ENCODE measurements around the gene INSIG1. TPM values are rescaled to one million over a fixed set of nuclear protein-coding genes. Genes with fewer than 3 reads are reported as not detected.

The INSIG1 gene
- total RNA-seq, 1 donor from 2014 or later = 90.7 TPM

- no peak overlapping the region for H3K4me3 ChIP-seq
- H3K27me3 ChIP-seq = no peaks in the 10 kb centered on the region
- no peak for ATAC-seq
- H3K27ac ChIP-seq = no peak overlapping the region
- no peak for DNase-seq
- TF ChIP-seq, protein P1, sequence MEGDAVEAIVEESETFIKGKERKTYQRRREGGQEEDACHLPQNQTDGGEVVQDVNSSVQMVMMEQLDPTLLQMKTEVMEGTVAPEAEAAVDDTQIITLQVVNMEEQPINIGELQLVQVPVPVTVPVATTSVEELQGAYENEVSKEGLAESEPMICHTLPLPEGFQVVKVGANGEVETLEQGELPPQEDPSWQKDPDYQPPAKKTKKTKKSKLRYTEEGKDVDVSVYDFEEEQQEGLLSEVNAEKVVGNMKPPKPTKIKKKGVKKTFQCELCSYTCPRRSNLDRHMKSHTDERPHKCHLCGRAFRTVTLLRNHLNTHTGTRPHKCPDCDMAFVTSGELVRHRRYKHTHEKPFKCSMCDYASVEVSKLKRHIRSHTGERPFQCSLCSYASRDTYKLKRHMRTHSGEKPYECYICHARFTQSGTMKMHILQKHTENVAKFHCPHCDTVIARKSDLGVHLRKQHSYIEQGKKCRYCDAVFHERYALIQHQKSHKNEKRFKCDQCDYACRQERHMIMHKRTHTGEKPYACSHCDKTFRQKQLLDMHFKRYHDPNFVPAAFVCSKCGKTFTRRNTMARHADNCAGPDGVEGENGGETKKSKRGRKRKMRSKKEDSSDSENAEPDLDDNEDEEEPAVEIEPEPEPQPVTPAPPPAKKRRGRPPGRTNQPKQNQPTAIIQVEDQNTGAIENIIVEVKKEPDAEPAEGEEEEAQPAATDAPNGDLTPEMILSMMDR (IDR thresholded peaks at IDR 0.05) = no peak
- H3K36me3 ChIP-seq = no peaks in the 10 kb centered on the region
- H3K4me1 ChIP-seq = no peaks in the 10 kb centered on the region
- H3K9me3 ChIP-seq = no peaks in the 10 kb centered on the region
- intact Hi-C loops (cut with DNase I) = no loop called here
Measured at GRCh38 chr7:155254018-155254417, 43.7 kb upstream of the INSIG1 start.

DNA sequence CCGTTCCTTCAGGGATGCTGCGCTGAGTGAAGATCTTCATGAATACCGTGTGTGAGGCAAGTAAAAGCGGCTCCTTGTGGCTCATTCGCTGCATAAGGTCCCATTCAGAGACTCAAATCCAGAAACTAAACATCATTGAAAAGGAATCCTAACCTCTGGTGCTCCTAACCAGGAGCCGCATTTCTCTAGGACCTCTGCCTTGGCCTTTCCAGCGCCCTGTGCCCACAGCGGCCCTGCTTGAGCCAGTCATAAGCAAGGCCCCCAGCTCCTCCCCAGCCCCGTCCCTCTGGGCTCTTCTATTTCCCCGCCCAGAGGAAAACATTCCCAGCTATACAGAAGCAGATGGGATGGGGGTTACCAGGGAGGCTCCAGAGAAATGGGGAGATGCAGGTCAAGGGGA is 42.6 kb upstream of the INSIG1 start:
- H3K4me3 ChIP-seq = no peak overlapping the region
- no peaks in the 10 kb centered on the region for H3K36me3 ChIP-seq
- ATAC-seq (no peak), DNase-seq (no peak)
- TF ChIP-seq, protein P1 (IDR thresholded peaks at IDR 0.05) = no peak
- intact Hi-C loops (cut with DNase I) = no loop called here
- H3K27ac ChIP-seq = no peak overlapping the region
- H3K9me3 ChIP-seq = no peaks in the 10 kb centered on the region
- no peaks in the 10 kb centered on the region for H3K27me3 ChIP-seq
- no peaks in the 10 kb centered on the region for H3K4me1 ChIP-seq

DNA sequence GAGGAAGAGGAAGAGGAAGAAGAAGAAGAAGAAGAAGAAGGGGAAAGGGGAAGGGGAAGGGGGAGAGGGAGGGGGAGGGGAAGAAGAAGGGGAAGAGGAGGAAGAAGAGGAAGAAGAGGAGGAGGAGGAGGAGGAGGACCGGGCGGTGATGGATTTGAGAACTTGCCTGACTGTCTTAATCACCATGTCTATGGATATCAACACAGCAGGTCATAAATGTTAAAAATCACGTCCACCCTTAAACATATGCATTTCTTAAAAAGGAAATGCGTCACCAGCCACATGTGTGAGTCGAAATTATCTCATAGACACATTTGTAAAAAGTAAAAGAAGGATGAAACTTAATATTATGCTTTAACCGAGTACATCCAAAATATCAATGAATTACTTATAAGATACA is 42.1 kb upstream of the INSIG1 start:
- Histone ChIP-seq H3K27me3 (peaks cover 2% of the 10 kb centered on the region), H3K9me3 (no peaks in the 10 kb centered on the region), H3K4me3 (no peak overlapping the region), H3K27ac (no peak overlapping the region), H3K4me1 (no peaks in the 10 kb centered on the region), H3K36me3 (no peaks in the 10 kb centered on the region)
- intact Hi-C loops (cut with DNase I) = no loop called here
- no peak for ATAC-seq
- DNase-seq = no peak
- TF ChIP-seq, protein P1 (IDR thresholded peaks at IDR 0.05) = no peak

DNA sequence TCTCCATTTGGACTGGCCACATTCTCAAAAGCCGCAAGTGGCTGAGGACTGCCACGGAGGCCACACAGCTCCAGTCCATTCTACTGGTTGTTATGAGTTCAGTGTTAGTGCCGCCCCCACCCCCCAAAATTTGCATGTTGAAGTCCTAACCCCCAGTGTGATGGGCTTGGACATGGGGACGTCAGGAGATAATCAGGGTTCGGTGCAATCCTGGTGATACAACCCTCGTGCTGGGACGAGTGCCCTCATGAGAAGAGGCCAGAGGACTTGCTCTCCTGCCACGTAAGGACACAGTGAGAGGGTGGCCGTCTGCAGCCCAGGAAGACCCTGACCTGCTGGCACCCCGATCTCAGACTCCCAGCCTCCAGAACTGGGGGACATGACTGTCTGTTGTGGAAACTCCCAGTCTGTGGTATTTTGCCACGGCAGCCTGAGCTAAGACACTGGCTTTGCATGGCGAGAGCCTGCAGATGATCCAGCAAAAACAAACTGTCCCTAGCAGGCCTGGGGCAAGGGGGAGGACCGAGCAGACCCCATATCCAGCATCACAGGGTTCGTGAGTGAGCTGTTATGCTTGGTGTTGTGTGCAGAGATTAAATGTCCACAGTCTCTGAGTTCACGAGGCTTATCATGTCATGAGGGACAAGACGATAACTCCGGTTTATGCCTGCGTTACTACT is 41.5 kb upstream of the INSIG1 start:
- Histone ChIP-seq H3K9me3 (no peaks in the 10 kb centered on the region), H3K4me1 (no peaks in the 10 kb centered on the region), H3K27me3 (peaks cover 8% of the 10 kb centered on the region), H3K4me3 (no peak overlapping the region), H3K36me3 (no peaks in the 10 kb centered on the region), H3K27ac (no peak overlapping the region)
- intact Hi-C loops (cut with DNase I) = no loop called here
- TF ChIP-seq, protein P1 (IDR thresholded peaks at IDR 0.05) = no peak
- ATAC-seq (no peak), DNase-seq (no peak)

DNA sequence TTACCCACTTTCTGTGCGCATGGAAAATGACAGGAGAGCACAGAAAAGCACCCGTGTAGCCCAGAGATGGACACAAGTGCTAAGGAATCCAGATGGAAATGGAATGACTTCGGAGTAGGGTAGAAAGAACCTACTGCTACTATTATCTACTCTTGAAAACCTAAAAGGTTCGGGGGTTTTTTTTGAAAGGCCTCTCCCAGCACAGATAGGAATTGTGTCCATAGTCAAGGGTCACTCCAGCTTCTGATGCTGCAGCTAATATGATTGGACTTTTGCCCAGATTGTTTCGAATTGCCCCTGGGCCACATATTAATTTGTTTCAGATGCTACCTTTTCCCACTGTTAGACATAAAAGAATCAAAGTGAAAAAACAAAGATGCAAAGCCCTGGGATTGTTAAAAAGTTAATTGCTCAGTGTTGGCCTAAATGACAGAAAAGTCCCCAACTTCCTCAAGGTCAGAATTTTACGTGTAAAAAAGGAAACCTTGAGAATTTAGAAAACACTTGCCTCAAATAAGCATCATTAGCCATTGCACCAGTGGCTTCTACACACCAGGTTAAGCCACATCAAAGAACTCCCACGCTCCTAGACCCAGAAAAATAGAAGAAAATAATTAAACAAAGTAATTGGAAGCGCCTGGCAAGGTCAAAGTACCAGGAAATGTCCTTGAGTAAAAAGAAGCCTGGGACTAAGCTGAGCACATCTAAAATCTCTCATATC is 40.8 kb upstream of the INSIG1 start:
- no peaks in the 10 kb centered on the region for H3K4me1 ChIP-seq
- intact Hi-C loops (cut with DNase I) = no loop called here
- no peaks in the 10 kb centered on the region for H3K9me3 ChIP-seq
- DNase-seq (no peak), ATAC-seq (no peak)
- peaks cover 8% of the 10 kb centered on the region for H3K27me3 ChIP-seq
- no peak overlapping the region for H3K27ac ChIP-seq
- no peaks in the 10 kb centered on the region for H3K36me3 ChIP-seq
- no peak overlapping the region for H3K4me3 ChIP-seq
- TF ChIP-seq, protein P1 (IDR thresholded peaks at IDR 0.05) = no peak

Data from upper lobe of right lung (tissue), 1 donor.